Astrocyte of the cerebellum (primary cell): Measurements from ENCODE around the gene ACSL6.

ENCODE experiments used
- DNase-seq: peaks from one replicate; pipeline ENCODE4 v3.0.0-alpha.2; 2011; ENCODE audit warnings: low read depth
- H3K4me3 ChIP-seq: 2 replicates; pipeline ENCODE4 v1.5.1; 2011; ENCODE audit warnings: mild to moderate bottlenecking, low read depth, low read length, moderate library complexity
- in situ Hi-C: cut with HindIII; loops from 2 replicates; pipeline ENCODE4 v1.10.0; 2017; ENCODE audit warnings: low sequenced_read_pairs
- TF ChIP-seq, protein P1 (sequence below): IDR thresholded peaks from 2 replicates; pipeline ENCODE4 v1.5.1; 2012; ENCODE audit warnings: low read length, low read depth, moderate library complexity, mild to moderate bottlenecking; ENCODE audit errors: missing control alignments

ACSL6 gene

GRCh38 chr5:132001647-132002561, 9.6 kb downstream of the ACSL6 start:
- no peak for DNase-seq
- H3K4me3 ChIP-seq, result no peak overlapping the region
- in situ Hi-C loops, result loop anchor here (25.0 kb wide), 3 partner anchors 315 to 565 kb away; no protein-coding TSS in a partner anchor
- TF ChIP-seq, protein P1, sequence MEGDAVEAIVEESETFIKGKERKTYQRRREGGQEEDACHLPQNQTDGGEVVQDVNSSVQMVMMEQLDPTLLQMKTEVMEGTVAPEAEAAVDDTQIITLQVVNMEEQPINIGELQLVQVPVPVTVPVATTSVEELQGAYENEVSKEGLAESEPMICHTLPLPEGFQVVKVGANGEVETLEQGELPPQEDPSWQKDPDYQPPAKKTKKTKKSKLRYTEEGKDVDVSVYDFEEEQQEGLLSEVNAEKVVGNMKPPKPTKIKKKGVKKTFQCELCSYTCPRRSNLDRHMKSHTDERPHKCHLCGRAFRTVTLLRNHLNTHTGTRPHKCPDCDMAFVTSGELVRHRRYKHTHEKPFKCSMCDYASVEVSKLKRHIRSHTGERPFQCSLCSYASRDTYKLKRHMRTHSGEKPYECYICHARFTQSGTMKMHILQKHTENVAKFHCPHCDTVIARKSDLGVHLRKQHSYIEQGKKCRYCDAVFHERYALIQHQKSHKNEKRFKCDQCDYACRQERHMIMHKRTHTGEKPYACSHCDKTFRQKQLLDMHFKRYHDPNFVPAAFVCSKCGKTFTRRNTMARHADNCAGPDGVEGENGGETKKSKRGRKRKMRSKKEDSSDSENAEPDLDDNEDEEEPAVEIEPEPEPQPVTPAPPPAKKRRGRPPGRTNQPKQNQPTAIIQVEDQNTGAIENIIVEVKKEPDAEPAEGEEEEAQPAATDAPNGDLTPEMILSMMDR, result no peak

DNA sequence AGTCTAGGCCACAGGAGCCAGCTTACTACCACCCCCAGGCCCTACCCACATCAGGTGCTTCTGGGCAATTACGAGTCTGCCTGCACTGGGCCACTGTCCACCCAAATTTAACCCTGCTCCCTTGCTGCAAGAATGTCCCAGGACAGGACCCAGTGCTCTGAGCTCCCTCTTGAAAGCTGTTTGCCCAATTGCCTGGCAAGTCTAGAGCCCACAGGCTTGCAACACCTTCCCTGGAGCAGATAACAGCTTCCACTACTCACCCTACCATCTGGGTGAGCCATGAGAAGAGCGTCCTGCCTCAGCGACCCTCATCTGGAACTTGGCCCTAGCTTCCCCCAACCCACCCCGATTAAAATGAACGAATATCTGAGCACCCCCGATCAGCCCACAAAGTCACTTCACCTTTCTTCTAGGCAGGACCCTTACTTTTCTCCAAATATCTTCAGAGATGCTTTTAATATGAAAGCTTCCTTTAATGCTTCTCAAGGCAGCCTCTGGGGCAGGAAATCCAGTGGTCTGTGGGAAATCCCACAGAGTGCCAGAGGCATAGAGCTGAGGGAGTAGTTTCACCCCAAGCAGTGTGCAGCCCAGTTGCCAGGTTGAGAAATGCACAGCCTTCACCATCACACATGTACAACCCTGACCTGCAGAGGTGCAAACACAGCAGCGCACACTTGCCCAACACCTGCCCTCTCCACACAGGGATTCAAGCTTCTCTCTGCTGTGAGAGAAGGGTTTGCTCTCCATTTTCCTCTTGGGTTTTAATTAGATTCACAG, 10.6 kb downstream of the ACSL6 start:
- DNase-seq, result no peak
- TF ChIP-seq, protein P1, result no peak
- in situ Hi-C loops, result loop anchor here (25.0 kb wide), 3 partner anchors 314 to 564 kb away; no protein-coding TSS in a partner anchor
- no peak overlapping the region for H3K4me3 ChIP-seq

- in situ Hi-C loops, result loop anchor here (25.0 kb wide), 3 partner anchors 313 to 563 kb away; no protein-coding TSS in a partner anchor
- TF ChIP-seq, protein P1, result no peak
- H3K4me3 ChIP-seq, result no peak overlapping the region
- DNase-seq, result no peak
These were observed 11.3 kb downstream of the ACSL6 start for GRCh38 chr5:132000241-132000490.

DNA sequence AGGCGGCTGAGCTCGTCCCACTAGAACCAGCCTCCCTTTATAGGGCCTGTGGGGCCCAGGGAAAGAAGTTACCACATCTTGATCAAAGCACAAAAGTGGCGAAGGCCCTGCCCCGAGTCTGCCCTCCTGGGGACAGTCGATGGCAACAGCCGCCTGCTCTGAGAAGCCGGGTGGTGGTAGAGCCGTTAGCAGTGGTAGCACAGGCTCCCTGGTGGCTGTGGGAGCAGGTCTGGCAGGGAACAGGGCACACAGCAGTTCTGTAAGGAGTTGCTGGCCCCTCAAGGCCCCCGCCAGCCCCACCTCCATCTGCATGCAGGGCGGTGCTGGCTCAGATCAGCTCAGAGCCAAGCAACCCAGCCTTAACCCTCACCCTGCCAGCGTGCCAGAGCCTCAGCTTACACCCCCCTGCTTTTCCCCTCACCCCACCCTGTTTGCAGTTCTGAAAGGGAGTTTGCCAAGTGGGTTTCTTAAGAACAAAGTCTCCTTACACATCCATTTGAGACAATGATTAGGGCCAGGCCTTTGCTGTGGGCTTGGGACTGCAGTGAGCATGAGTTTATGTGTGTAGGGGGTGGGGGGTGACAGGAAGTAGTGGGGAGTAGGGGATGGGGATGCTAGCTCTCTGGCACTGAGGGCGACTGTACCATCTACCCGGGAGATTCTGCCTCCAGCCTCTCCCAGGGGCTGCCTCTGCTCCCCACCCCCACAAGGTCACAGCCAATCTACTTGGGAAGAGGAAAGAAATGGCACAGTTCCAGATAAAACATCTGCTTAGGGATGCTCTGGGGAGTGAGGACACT, 11.8 kb downstream of the ACSL6 start:
- in situ Hi-C loops, result loop anchor here (25.0 kb wide), 3 partner anchors 312 to 562 kb away; no protein-coding TSS in a partner anchor
- DNase-seq, result no peak
- TF ChIP-seq, protein P1, result no peak
- H3K4me3 ChIP-seq, result no peak overlapping the region

DNA sequence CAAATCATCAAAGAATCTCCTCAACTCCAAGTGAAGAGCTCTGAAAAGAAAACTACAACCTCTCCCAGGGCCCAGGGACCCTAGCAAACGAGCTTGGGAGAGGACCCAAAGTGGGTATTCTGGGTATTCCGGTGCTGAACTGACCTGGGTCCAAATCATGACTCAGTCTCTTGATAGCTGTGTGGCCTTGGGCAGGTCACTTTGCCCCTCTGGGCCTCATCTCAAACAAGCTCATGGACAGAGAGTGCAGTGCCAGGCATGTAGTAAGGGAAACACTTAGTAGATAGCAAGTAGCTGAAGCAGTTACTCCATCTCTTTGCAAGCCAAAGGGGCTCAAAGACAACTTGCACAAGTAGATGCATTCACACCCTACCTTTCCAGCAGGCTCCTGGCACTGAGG, 12.4 kb downstream of the ACSL6 start:
- DNase-seq, result no peak
- in situ Hi-C loops, result no loop called here
- no peak overlapping the region for H3K4me3 ChIP-seq
- TF ChIP-seq, protein P1, result no peak

GRCh38 chr5:131998431-131999040, 12.9 kb downstream of the ACSL6 start:
- TF ChIP-seq, protein P1, result no peak
- in situ Hi-C loops, result no loop called here
- H3K4me3 ChIP-seq, result no peak overlapping the region
- no peak for DNase-seq
